ENCODE measurements around the gene CCL24.

- no peak for TF ChIP-seq EP300 (IDR thresholded peaks at IDR 0.05)
- no peak for TF ChIP-seq CTCF (IDR thresholded peaks at IDR 0.05)
Observed at GRCh38 chr7:75798770-75799169, 14.8 kb downstream of the CCL24 start.
